GM19438 (cell line): Measurements from ENCODE around the gene LTN1.
"Not testable (repeated sequence)": the region's sequence is repeated elsewhere in the genome, so short reads cannot be mapped to it uniquely, and the experiment has no call there.

Experiments
- ATAC-seq: cut with Tn5 transposase; IDR thresholded peaks from one replicate; pipeline ENCODE4 v1.9.1; 2021; ENCODE audit warnings: low read depth; ENCODE audit not compliant: unreplicated experiment

LTN1 gene, protein sequence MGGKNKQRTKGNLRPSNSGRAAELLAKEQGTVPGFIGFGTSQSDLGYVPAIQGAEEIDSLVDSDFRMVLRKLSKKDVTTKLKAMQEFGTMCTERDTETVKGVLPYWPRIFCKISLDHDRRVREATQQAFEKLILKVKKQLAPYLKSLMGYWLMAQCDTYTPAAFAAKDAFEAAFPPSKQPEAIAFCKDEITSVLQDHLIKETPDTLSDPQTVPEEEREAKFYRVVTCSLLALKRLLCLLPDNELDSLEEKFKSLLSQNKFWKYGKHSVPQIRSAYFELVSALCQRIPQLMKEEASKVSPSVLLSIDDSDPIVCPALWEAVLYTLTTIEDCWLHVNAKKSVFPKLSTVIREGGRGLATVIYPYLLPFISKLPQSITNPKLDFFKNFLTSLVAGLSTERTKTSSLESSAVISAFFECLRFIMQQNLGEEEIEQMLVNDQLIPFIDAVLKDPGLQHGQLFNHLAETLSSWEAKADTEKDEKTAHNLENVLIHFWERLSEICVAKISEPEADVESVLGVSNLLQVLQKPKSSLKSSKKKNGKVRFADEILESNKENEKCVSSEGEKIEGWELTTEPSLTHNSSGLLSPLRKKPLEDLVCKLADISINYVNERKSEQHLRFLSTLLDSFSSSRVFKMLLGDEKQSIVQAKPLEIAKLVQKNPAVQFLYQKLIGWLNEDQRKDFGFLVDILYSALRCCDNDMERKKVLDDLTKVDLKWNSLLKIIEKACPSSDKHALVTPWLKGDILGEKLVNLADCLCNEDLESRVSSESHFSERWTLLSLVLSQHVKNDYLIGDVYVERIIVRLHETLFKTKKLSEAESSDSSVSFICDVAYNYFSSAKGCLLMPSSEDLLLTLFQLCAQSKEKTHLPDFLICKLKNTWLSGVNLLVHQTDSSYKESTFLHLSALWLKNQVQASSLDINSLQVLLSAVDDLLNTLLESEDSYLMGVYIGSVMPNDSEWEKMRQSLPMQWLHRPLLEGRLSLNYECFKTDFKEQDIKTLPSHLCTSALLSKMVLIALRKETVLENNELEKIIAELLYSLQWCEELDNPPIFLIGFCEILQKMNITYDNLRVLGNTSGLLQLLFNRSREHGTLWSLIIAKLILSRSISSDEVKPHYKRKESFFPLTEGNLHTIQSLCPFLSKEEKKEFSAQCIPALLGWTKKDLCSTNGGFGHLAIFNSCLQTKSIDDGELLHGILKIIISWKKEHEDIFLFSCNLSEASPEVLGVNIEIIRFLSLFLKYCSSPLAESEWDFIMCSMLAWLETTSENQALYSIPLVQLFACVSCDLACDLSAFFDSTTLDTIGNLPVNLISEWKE (N-terminal part only)

DNA sequence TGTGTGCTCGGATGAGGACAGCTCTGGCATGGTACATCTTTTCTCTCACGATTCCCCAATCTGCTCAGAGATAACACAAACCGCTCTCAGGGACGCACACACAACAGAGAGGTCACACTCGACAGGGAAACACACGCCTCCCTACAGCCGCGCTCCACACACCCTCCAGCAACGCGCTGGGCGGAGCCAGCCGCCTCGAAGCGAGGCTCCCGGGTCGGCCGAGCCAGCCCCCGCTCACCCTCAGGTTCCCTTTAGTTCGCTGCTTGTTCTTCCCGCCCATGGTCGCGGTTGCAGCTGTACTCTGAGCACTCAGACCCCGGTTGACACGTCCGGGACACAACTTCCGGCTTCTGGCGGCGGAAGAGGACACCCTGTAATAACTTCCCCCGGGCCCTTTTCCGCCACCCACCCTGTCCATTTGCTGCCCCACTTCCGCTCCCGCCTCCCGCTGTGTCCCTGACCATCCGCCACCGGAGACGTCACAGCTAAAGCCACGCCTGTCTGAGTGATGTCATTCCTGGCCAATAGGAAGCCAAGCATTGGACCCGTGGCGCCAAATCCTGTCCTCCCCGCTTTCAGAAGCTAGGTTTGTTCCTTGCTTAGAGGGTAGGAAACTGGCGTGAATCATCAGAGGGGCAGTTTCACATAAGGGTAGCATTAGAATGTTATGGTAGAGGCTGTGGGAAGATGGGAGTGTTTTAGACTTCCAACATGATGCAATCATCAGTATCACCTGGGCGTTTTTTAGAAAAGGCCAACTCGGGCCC, at the start of gene LTN1:
TSS of gene LTN1 (minus strand) at position 352 of the 767 bp plus-strand sequence. CDS start at position 280, 72 bp downstream.
- peak; percentile 97 for ATAC-seq

DNA sequence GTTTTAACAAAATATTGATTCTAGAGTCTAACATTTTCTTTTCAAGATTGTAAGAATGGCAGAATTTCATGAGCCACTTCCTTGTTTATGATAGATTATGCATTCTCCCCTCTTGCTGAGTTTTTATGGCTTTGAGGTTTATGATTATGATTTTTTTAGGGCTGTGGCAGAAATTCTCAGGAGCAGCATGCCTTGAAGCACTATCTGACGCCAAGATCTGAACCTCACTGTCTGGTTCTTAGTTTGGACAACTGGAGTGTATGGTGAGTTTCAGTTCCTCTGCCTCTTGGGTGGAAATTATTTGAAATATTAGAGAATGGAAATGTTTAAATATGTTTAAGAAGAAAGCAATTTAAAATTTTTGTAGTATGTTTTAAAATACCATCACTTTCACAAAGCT, 42.0 kb upstream of the LTN1 start:
- no peak for ATAC-seq

DNA sequence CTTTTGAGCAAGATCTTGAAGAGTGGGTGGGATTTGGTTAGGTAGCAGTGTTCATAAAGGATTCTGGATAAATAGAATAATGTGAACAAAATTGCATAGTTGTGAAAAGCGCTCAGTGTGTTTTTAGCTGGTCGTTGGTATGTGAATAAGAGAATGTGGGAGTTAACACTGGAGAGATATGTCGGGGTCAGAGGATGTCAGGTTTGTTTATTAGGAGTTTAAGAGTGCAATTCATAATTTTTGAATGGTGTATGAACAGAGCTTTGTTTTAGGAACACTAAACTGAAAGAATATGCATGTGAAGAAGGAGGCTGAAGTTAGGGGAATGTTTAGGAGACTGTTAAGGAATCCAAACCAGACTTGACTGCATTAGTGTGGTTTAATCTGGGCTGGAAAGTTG, 41.2 kb upstream of the LTN1 start:
- ATAC-seq: no peak

DNA sequence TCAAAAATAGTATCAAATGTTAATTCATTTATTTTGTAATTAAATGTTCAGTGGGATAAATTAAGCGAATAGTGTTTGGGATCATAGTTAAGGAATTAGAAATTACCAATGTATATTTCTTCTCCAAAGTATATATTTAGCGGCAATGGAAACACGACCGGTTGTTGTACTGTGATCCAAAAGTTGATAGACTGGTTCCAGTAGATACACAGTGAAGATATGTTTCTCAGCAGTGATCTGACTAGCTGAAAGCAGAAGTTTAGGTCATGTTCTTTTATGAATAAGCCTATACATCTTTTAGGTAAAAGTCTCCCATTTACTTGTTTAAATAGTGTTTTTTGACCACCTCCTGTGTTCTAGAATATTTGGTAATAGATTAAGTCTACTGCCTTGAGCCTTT, 40.6 kb upstream of the LTN1 start:
- ATAC-seq: no peak

DNA sequence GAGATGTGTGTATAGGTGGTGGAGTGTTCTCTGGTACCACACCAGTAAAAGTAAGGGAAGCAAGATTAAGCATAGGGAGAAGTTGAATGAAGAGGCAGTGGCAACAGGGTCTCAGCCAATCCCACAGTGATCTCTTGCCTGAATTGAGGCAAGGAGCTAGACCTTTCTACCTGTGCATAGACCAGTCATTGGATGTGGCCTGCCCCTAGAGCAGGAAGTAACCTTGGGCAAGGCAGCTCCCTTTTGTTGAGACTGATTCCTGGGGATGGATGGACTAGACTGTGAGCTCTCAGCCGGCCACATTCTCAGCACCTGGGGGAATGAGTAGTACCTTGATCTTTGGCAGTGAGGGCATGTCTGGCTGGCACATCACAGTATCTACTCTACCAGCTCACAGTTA, 38.2 kb upstream of the LTN1 start:
- ATAC-seq: no peak

DNA sequence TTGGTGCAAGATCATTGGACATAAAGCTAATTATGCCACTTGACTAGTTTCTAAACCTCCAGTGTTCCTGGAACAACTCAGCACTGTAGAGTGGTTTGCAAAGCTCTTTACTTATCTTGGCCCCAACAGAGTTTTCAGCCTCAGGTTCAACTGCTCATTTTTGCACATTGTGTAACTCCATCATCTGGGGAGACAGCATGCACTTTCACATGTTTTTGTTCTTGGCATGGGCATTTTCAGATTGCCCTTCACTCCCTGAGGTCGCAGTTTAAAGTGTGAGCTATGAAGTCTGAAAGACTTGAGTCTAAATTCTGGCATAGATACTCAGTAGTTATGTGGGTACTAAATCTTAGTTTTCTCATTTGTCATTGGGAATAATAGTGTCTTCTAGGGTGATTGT, 36.8 kb upstream of the LTN1 start:
- no peak for ATAC-seq

DNA sequence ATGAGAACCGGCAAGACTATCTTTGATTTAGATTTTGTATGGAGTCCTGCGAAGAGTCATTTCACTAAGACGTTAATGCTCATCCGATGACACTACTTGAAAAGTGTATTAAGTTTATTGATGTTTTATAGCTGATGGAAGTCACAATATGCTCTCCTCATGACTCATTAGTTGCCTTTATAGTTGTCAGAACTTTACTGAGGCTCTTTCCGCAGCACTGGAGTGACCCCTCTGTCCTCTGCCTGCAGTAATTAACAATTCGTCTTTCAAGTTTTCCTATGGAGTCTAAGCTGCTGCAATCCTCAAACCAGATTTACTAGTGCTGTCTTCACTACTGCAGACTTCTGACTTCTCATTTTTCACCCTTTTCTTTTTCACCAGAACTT, 32.6 kb upstream of the LTN1 start:
- no peak for ATAC-seq

DNA sequence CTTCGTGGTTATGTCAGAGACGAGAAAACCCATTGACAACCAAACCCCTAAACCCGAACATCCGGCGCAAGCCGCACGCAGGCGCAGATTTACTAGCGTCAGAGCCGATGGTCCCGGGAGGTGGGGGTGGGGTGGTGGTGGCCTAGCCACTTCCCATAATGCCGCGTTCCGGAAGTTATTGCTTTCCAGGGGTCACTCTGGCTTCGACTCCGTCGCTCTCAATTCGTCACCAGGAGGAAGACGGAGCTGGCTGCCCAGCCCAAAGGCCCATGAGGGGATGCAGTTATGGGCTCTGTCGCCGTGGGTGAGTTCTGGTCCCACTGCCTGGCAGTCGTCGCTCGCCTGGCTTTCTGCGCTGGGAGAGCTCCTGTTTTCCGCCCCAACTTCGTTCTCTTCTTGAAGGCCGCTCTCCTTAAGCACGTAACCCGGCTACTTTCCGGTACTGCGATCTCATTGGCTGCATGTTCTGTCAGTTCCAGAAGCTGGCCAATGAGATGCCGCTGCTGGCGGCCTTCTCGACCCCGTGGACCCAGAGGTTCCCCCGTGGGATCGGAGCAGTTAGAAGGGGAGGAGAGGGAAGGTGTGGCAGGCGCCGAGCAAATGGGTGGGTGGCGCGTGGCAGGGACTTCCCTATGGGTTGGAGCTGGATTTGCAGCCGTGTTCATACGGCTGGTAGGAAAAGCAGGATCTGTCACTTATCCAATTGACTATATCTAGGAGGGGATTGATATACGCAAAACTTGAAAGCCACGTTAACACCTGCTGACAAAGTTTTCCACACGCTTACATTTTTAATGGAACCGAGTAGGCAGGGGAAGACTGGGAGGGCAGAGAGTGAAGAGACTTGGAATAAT, 32.0 kb upstream of the LTN1 start, which contains the start of gene USP16:
TSS of gene USP16 (plus strand) at position 195 of the 854 bp plus-strand sequence. CDS start 3,246 bp downstream, outside the sequence.
- ATAC-seq: peak; percentile 99

DNA sequence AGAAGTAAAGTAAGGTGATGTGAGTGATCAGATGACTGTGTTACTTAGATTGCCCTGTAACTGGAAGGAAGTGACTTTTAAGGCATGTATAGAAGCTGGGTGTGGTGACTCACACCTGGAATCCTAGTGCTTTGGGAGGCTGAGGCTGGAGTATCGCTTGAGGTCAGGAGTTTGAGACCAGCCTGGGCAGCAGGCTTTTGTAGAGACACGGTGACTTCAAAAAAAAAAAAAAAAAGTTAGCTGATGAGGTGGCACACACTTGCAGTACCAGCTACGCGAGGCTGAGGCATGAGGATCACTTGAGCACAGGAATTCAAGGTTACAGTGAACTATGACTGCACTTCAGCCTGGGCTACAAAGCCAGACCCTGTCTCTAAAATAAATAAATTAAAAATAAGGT, 29.5 kb upstream of the LTN1 start:
- no peak for ATAC-seq

DNA sequence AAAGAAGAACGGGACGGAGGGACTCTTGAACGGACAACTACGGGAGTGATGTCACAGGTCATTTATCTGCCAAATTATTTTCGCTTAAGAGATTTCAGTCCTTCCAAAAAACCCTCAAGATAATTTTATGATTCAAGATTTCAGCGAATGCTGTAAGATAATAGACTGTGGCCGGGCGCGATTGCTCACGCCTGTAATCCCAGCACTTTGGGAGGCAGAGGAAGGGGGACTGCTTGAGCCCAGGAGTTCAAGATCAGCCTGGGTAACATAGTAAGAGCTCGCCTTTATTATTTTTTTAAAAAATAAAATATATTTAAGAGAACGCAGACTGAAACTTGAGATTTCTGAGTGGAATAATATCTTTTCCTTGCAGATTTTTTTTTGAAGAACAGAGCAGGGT, 25.9 kb upstream of the LTN1 start:
- no peak for ATAC-seq

DNA sequence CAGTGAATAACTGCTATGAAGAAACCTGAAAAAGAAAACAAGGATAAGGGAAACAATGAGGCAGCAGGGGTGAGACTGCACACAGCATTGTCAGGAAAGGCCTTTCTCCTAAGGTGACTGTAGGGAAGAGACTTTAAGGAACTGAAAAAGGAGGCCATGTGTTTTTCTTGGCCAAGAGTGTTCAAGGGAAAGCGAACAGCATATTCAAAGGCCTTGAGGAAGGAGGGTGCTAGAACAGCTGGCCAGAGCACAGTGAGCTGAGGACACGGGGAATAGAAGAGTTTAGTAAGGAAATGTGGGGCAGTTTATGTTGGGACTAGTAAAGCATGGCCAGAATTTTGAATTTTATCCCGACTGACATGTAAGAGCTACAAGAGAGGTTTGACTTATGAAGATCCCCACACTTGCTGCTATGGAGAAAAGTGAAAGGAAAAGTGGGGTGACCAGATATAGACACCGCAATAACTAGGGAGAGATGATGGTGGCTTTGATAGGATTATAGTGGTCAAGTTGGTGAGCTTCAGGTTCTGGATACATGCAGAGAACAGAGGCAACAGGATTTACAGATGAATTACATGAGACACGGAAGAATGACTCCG, 25.1 kb upstream of the LTN1 start:
- ATAC-seq: no peak

DNA sequence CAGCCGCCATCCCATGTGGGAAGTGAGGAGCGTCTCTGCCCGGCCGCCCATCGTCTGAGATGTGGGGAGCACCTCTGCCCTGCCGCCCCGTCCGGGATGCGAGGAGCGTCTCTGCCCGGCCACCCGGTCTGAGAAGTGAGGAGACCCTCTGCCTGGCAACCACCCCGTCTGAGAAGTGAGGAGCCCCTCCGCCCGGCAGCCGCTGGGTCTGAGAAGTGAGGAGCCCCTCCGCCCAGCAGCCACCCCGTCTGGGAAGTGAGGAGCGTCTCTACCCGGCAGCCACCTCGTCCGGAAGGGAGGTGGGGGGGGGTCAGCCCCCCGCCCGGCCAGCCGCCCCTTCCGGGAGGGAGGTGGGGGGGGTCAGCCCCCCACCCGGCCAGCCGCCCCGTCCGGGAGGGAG, 18.6 kb upstream of the LTN1 start:
- ATAC-seq: not testable (repeated sequence)

DNA sequence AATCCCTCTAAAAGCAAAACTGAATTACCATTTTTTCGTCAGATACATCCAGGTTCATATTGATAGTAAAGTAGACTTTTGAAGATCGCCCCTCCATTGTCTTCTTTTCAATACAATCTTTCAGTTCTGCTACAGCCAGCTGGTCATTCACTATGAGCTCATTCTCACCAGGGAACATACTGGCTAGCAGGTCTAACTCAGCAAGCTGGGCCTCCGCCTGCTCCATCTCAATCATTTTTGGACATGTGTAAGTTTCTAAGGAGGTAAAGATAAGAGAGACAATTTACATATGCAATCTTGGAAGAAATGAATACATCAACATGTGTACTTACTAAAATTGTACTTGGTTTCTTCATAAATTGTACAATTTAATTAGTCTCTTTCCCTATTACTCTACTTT, 15.7 kb upstream of the LTN1 start:
- ATAC-seq: no peak

DNA sequence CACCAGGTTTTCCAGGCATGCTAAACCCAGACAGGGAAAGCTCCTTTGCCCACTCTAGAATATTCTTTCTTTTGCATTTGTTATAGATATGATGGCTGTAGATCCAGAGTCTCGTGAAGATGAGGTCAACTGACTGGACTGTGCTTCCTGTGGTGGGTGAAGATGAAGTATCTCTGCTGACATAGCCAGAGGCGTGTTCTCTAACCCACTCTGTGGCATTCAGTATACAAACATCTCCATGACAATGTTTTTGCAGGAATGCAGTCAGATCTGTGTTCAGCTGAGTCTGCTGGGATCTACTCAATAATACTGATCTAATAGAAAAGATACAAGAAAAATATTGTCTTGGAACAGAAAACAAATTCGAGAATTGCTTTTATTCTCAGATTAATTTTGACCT, 15.1 kb upstream of the LTN1 start:
- no peak for ATAC-seq

DNA sequence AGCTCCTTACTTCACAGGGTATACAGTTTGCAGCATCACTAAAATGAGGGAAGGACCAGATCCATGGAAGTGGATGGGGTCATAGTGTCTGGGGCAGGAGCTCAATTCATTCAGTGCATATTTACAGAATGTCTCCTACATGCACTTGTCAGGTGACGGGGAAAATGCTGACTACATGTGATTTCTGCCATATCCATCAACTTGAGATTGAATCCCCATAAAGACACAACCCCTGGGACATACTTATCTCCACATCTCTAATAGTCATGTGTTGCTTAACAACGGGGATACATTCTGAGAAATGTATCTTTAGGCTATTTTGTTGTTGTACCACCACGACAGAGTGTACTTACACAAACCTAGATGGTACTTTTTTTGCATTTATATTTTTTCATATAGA, 14.5 kb upstream of the LTN1 start:
- ATAC-seq: no peak

DNA sequence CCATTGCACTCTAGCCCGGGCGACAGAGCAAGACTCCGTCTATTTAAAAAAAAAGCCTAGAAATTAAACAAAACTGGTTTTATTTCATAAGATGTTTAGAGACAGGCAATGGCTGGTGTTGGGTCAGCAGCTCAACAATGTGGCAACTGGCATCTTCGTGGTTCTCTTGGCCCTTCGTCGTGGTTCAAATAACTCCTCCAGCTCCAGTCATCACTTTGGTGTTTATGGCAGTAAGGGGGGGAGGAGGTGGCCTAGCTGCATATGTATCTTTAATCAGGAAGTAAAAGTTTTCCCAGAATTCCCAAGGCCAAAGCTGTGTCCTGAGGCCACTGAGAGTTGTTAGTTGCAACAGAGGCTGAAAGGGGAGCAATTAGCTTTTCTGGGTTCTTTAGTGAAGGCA, 13.0 kb upstream of the LTN1 start:
- no peak for ATAC-seq

DNA sequence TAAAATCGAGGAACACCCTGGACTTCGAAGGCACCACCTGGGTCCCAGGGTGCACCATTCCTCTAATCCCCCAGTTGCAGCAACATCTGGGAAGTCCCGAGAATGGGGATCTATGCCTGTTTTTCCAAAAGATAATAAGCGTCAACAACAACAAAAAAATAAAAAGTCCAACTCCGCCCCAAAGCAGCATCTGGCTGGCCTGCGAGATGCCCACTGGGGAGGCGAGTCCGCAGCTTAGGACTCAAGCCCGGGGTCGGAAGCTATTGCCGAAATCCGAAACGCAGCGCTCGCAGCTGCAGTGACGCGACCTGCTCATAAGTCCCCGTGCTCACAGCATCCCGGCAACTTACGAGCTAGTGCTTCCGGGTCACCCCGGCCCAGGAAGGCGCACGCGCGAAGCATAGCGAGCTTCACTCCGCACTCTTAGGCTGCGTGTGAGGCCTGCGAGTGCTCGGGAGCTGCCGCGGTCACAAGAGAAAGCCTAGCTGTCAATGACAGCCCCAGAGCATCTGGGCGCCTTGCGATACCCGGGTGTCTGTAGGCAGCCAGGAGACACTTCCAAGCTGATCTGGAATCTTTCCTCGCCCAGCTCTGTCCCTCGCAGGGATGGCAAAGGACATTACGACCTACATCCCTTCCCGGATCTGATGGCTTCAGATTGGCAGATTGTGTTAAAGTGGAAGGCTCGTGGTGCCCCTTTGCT, 9.9 kb upstream of the LTN1 start:
- peak; percentile 97 for ATAC-seq

DNA sequence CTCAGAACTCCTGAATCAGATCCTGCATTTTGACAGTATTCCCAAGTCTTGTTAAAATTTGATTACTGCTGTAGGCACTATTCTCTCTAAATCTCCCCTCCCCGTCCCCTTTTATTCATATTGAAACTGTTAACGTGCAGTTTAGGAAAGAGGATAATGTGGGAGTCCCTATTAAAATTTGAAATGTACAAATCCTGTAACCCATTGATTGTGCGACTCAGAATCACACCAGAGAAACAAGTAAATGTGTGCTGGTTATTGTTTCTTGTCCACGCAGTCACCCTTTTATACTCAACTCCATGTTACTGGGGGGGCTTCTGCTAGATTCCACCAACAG, 584 bp upstream of the LTN1 start:
- ATAC-seq: no peak
